HepG2 (cell line): ENCODE results near the gene RNF213. TPM values are rescaled to one million over a fixed set of nuclear protein-coding genes. Genes with fewer than 3 reads are reported as not detected.
A peak's percentile ranks its signal among the peaks of the same experiment; 100 is the strongest.

Source experiments
- ATAC-seq: fragments of 200-7000 bp; cut with Tn5 transposase; 3 replicates; pipeline ENCODE4 v1.9.1; 2020; ENCODE audit warnings: mild to moderate bottlenecking, moderate library complexity
- BruUV-seq: library from RNA; stranded (reverse); fragments of 400-500 nt; replicated peaks from 2 replicates; lab custom pipeline; 2021; lab: Mats Ljungman, UMichigan
- CTCF ChIA-PET: fragments of 300-600 bp; formaldehyde crosslinking; extraction: SDS; loops from one replicate; lab custom pipeline; 2021; ENCODE audit warnings: low total read pairs, inconsistent platforms, low intra/inter-chr PET ratio; lab: Yijun Ruan, JAX
- POLR2A ChIA-PET: fragments of 350-600 bp; sonication (Branson Sonifier 250); formaldehyde crosslinking; loops from one replicate; lab custom pipeline; 2020; ENCODE audit warnings: antibody characterized with exemption, inconsistent platforms; lab: Yijun Ruan, JAX
- DNase-seq: peaks from one replicate; pipeline ENCODE4 v3.0.0-alpha.2; 2015; ENCODE audit warnings: low spot score
- FAIRE-seq: peaks from 3 replicates; lab custom pipeline; 2011; peaks lifted over from hg19 to GRCh38; lab: Jason Lieb, UNC
- H2AFZ ChIP-seq: one replicate; pipeline ENCODE4 v1.6.1; 2011; ENCODE audit warnings: low read length, inconsistent platforms
- H3K27ac ChIP-seq: fragments of 300-600 bp; 3 replicates; pipeline ENCODE4 v1.8.0; 2011; ENCODE audit warnings: mixed run types, mild to moderate bottlenecking, mixed read lengths, low read length, inconsistent platforms; ENCODE audit not compliant: insufficient read depth; ENCODE audit errors: extremely low read length
- H3K27me3 ChIP-seq, 2 experiments: fragments of 200-600 bp in 1 of 2; 2 replicates in 1 of 2; 3 replicates in 1 of 2; pipeline versions ENCODE4 v1.6.0 to v1.8.0; 2011; ENCODE audit warnings: low read length in 2 of 2, mild to moderate bottlenecking in 2 of 2, moderate library complexity in 2 of 2, inconsistent platforms in 1 of 2; ENCODE audit not compliant: insufficient read depth in 2 of 2, control insufficient read depth in 1 of 2
- H3K36me3 ChIP-seq, 2 experiments: fragments of 200-600 bp in 1 of 2; replicated peaks in 1 of 2; 2 replicates in 1 of 2; 3 replicates in 1 of 2; pipeline versions ENCODE4 v1.5.1 to v1.8.0; 2011; ENCODE audit warnings: low read length in 2 of 2, inconsistent platforms in 1 of 2; ENCODE audit not compliant: insufficient read depth in 2 of 2, control insufficient read depth in 1 of 2
- H3K4me1 ChIP-seq: 2 replicates; pipeline ENCODE4 v1.5.1; 2012; ENCODE audit warnings: low read length, inconsistent platforms; ENCODE audit not compliant: insufficient read depth
- H3K4me2 ChIP-seq: 2 replicates; pipeline ENCODE4 v1.6.0; 2011; ENCODE audit warnings: low read depth, low read length, inconsistent platforms
- H3K4me3 ChIP-seq, 3 experiments: fragments of 200-600 bp in 1 of 3; sonication (generic), shearing (Covaris generic) in 1 of 3; replicated peaks in 1 of 3; 2 replicates each; pipeline ENCODE4 v1.5.1; 2011 to 2016; ENCODE audit warnings: low read length in 3 of 3, inconsistent platforms in 2 of 3, low read depth in 2 of 3, mild to moderate bottlenecking in 2 of 3, control low read depth in 1 of 3, mixed read lengths in 1 of 3; ENCODE audit not compliant: insufficient read depth in 1 of 3
- H3K79me2 ChIP-seq: one replicate; pipeline ENCODE4 v1.6.1; 2011; ENCODE audit warnings: low read length, inconsistent platforms; ENCODE audit not compliant: insufficient read depth
- H3K9ac ChIP-seq: 2 replicates; pipeline ENCODE4 v1.6.0; 2011; ENCODE audit warnings: mild to moderate bottlenecking, low read depth, low read length, inconsistent platforms; ENCODE audit not compliant: insufficient read depth
- H3K9me3 ChIP-seq: 2 replicates; pipeline ENCODE4 v1.5.1; 2012; ENCODE audit warnings: mild to moderate bottlenecking, low read length
- H4K20me1 ChIP-seq: 2 replicates; pipeline ENCODE4 v1.6.0; 2011; ENCODE audit warnings: inconsistent platforms, mild to moderate bottlenecking, low read length, moderate library complexity; ENCODE audit not compliant: insufficient read depth
- HNRNPLL ChIP-seq: fragments of 200-400 bp; formaldehyde crosslinking; IDR thresholded peaks from 2 replicates; pipeline ENCODE4 v1.6.1; 2017; ENCODE audit warnings: mild to moderate bottlenecking, low read depth, low read length; ENCODE audit not compliant: poor library complexity, severe bottlenecking
- MTA1 ChIP-seq: sonication (generic); formaldehyde crosslinking; IDR thresholded peaks from 2 replicates; pipeline ENCODE4 v1.4.0; 2020; ENCODE audit warnings: missing genetic modification reagents, mild to moderate bottlenecking, borderline replicate concordance
- POLR2G ChIP-seq: fragments of 200-400 bp; formaldehyde crosslinking; IDR thresholded peaks from 2 replicates; pipeline ENCODE4 v1.6.1; 2018; ENCODE audit warnings: mild to moderate bottlenecking, low read depth, low read length, moderate library complexity
- RXRA ChIP-seq: sonication (generic); formaldehyde crosslinking; IDR thresholded peaks from 2 replicates; pipeline ENCODE4 v1.5.1; 2020; ENCODE audit warnings: missing genetic modification reagents
- SMYD3 ChIP-seq: sonication (generic); formaldehyde crosslinking; IDR thresholded peaks from 2 replicates; pipeline ENCODE4 v1.8.1; 2023; ENCODE audit warnings: mild to moderate bottlenecking, missing genetic modification reagents
- ZNF501 ChIP-seq: sonication (generic); formaldehyde crosslinking; IDR thresholded peaks from 2 replicates; pipeline ENCODE4 v1.5.1; 2020; ENCODE audit warnings: mild to moderate bottlenecking, moderate library complexity, missing genetic modification reagents
- WGBS: methylation state at CpG from one replicate; pipeline ENCODE4 v1.1.6; 2017; ENCODE audit warnings: low lambda C conversion rate; 5-methylcytosine and 5-hydroxymethylcytosine counted together
- in situ Hi-C: cut with HindIII; loops from 2 replicates; pipeline ENCODE4 v1.10.0; 2017; ENCODE audit warnings: low pct_unique_long_range_greater_than_20kb; ENCODE audit not compliant: extremely low pct_ligation_motif_present
- intact Hi-C: fragments of 100-400 bp; cut with micrococcal nuclease; formaldehyde crosslinking; loops from one replicate; pipeline ENCODE4 v1.10.0; 2022; ENCODE audit not compliant: unreplicated experiment
- polyA plus RNA-seq, 8 experiments: library from polyadenylated mRNA; depleted of rRNA in 3 of 8; stranded (reverse) in 7 of 8; unstranded in 1 of 8; fragments of >200 nt; fragmentation: Illumina TruSeq in 4 of 8; extraction: Trizol in 4 of 8; gene quantifications; 2 replicates each; pipeline versions ENCODE4 v1.2.1 to v1.2.3, GENCODE V29; 2011 to 2016; ENCODE audit warnings: low read depth in 4 of 8, missing spikeins in 1 of 8, mixed read lengths in 1 of 8; ENCODE audit not compliant: insufficient read depth in 1 of 8
- total RNA-seq, 5 experiments: library from RNA; depleted of rRNA; stranded (reverse); fragments of >200 nt; fragmentation: Illumina TruSeq; extraction: Trizol; gene quantifications; 2 replicates each; pipeline ENCODE4 v1.2.3, GENCODE V29; 2016; ENCODE audit warnings: low read depth in 1 of 5
- TF ChIP-seq, protein P1 (sequence below): sonication (generic); formaldehyde crosslinking; IDR thresholded peaks from 2 replicates; pipeline ENCODE4 v1.8.0; 2022; ENCODE audit warnings: missing genetic modification reagents, mild to moderate bottlenecking, borderline replicate concordance
- TF ChIP-seq, protein P2 (sequence below): sonication (generic); formaldehyde crosslinking; IDR thresholded peaks from 2 replicates; pipeline ENCODE4 v1.4.0; 2020; ENCODE audit warnings: mild to moderate bottlenecking, missing genetic modification reagents
- TF ChIP-seq, protein P3 (sequence below): sonication (generic); formaldehyde crosslinking; IDR thresholded peaks from 2 replicates; pipeline ENCODE4 v1.5.0; 2020; ENCODE audit warnings: mild to moderate bottlenecking, missing genetic modification reagents
- TF ChIP-seq, protein P4 (sequence below): sonication (generic); formaldehyde crosslinking; IDR thresholded peaks from 2 replicates; pipeline ENCODE4 v1.8.1; 2023; ENCODE audit warnings: mild to moderate bottlenecking, missing genetic modification reagents

RNF213 gene
- total and polyA plus RNA-seq, 2 of the 13 experiments (the other 11 are each of a cell fraction or from before 2014, with no cell fraction given) = 38.6 to 38.7 TPM

DNA sequence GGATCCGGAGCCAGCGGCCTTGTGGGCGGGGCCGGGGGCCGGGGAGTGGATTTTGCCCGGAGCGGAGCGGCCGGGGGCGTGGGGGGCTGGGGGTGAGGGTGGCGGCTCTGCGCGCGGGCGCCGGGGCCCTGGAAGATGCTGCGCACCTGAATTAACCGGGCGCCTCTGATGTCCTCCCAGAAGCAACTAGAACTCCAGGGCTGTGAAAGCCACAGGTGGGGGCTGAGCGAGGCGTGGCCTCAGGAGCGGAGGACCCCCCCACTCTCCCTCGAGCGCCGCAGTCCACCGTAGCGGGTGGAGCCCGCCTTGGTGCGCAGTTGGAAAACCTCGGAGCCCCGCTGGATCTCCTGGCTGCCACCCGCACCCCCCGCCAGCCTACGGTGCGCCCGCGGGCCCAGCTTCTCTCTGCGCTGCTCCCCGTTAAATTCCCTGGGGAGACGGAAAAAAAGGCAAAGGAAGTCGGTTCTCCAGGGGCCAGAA is 39.9 kb upstream of the RNF213 start (continued):
- TF ChIP-seq, protein P1, sequence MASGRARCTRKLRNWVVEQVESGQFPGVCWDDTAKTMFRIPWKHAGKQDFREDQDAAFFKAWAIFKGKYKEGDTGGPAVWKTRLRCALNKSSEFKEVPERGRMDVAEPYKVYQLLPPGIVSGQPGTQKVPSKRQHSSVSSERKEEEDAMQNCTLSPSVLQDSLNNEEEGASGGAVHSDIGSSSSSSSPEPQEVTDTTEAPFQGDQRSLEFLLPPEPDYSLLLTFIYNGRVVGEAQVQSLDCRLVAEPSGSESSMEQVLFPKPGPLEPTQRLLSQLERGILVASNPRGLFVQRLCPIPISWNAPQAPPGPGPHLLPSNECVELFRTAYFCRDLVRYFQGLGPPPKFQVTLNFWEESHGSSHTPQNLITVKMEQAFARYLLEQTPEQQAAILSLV = no peak
- TF ChIP-seq, protein P2, sequence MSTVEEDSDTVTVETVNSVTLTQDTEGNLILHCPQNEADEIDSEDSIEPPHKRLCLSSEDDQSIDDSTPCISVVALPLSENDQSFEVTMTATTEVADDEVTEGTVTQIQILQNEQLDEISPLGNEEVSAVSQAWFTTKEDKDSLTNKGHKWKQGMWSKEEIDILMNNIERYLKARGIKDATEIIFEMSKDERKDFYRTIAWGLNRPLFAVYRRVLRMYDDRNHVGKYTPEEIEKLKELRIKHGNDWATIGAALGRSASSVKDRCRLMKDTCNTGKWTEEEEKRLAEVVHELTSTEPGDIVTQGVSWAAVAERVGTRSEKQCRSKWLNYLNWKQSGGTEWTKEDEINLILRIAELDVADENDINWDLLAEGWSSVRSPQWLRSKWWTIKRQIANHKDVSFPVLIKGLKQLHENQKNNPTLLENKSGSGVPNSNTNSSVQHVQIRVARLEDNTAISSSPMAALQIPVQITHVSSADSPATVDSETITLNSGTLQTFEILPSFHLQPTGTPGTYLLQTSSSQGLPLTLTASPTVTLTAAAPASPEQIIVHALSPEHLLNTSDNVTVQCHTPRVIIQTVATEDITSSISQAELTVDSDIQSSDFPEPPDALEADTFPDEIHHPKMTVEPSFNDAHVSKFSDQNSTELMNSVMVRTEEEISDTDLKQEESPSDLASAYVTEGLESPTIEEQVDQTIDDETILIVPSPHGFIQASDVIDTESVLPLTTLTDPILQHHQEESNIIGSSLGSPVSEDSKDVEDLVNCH = no peak
- no peak for TF ChIP-seq MTA1 (CRISPR knock-in tag)
- TF ChIP-seq, all 625 proteins: peak for 12

DNA sequence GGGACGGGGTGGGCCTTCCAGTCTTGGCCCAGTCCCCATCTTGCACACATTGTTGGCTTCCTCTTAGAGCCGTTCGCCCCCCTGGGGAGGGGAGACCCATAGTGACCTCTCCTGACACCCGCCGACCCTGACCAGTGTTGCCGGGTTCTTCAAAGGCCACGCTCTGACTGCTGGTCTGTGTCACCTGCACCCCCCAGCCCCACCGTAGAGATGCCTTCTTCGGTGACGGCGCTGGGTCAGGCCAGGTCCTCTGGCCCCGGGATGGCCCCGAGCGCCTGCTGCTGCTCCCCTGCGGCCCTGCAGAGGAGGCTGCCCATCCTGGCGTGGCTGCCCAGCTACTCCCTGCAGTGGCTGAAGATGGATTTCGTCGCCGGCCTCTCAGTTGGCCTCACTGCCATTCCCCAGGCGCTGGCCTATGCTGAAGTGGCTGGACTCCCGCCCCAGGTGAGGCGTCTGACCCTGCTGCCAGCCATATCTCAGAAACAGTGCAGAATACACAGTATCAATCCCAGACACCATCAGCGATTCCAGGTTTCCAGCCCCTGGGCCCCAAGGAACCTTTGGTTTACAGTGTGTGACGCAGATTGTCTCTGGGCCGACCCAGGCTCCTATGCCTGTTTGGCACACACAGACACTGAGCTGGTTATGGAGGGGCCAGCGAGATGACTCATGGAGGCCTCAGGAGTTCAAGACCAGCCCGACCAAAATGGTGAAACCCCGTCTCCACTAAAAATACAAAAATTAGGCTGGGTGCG is 39.1 kb upstream of the RNF213 start:
- in situ Hi-C loops = no loop called here
- no peak for DNase-seq
- H3K9me3 ChIP-seq = no peaks in the 10 kb centered on the region
- CTCF ChIA-PET = no interaction called here
- ATAC-seq = no peak
- H3K4me1 ChIP-seq = peaks cover 26% of the 10 kb centered on the region
- no peak overlapping the region for H3K27ac ChIP-seq
- peaks cover 1 to 2% of the 10 kb centered on the region in 2 experiments; a peak in 3 of 5 replicates for H3K36me3 ChIP-seq
- no peak overlapping the region for H2AFZ ChIP-seq
- WGBS = 83% methylated on average over 22 of the region's 29 CpGs
- BruUV-seq = TSS peak; percentile 49
- H3K9ac ChIP-seq = peak overlapping the region; percentile 93
- POLR2A ChIA-PET = interaction anchor here (1.0 to 1.7 kb wide), 2 partner anchors 10 to 220 kb away, joined by 3 to 4 read pairs; no protein-coding TSS in a partner anchor
- no peaks in the 10 kb centered on the region for H4K20me1 ChIP-seq
- H3K4me3 ChIP-seq = peak overlapping the region; percentile 90 to 100 (median 93)
- peaks cover 9% of the 10 kb centered on the region for H3K79me2 ChIP-seq
- H3K27me3 ChIP-seq = no peaks in the 10 kb centered on the region
- intact Hi-C loops = loop anchor here (2.0 kb wide), 1 partner anchor 41 kb away; no protein-coding TSS in a partner anchor
- FAIRE-seq = no peak
- H3K4me2 ChIP-seq = peak overlapping the region; percentile 99
- peak; percentile 33; the same call in 1 of the 2 replicates for TF ChIP-seq RXRA (CRISPR knock-in tag)
- peak; percentile 9 for TF ChIP-seq HNRNPLL
- TF ChIP-seq POLR2G = no peak
- 0 out of 2 replicates have a peak, but pooled peaks have one; percentile 8 for TF ChIP-seq ZNF501 (CRISPR knock-in tag)
- TF ChIP-seq SMYD3 (CRISPR knock-in tag) = no peak
- TF ChIP-seq, protein P3, sequence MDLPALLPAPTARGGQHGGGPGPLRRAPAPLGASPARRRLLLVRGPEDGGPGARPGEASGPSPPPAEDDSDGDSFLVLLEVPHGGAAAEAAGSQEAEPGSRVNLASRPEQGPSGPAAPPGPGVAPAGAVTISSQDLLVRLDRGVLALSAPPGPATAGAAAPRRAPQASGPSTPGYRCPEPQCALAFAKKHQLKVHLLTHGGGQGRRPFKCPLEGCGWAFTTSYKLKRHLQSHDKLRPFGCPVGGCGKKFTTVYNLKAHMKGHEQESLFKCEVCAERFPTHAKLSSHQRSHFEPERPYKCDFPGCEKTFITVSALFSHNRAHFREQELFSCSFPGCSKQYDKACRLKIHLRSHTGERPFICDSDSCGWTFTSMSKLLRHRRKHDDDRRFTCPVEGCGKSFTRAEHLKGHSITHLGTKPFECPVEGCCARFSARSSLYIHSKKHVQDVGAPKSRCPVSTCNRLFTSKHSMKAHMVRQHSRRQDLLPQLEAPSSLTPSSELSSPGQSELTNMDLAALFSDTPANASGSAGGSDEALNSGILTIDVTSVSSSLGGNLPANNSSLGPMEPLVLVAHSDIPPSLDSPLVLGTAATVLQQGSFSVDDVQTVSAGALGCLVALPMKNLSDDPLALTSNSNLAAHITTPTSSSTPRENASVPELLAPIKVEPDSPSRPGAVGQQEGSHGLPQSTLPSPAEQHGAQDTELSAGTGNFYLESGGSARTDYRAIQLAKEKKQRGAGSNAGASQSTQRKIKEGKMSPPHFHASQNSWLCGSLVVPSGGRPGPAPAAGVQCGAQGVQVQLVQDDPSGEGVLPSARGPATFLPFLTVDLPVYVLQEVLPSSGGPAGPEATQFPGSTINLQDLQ = no peak
- TF ChIP-seq, protein P4, sequence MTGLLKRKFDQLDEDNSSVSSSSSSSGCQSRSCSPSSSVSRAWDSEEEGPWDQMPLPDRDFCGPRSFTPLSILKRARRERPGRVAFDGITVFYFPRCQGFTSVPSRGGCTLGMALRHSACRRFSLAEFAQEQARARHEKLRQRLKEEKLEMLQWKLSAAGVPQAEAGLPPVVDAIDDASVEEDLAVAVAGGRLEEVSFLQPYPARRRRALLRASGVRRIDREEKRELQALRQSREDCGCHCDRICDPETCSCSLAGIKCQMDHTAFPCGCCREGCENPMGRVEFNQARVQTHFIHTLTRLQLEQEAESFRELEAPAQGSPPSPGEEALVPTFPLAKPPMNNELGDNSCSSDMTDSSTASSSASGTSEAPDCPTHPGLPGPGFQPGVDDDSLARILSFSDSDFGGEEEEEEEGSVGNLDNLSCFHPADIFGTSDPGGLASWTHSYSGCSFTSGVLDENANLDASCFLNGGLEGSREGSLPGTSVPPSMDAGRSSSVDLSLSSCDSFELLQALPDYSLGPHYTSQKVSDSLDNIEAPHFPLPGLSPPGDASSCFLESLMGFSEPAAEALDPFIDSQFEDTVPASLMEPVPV = peak; percentile 11; the same call in 1 of the 2 replicates
